HG02588 (cell line): ENCODE data around the gene ZNF236.
"Not testable (repeated sequence)": the region's sequence is repeated elsewhere in the genome, so short reads cannot be mapped to it uniquely, and the experiment has no call there.

ENCODE experiments used
- ATAC-seq: cut with Tn5 transposase; IDR thresholded peaks from one replicate; pipeline ENCODE4 v1.9.1; 2021; ENCODE audit warnings: mild to moderate bottlenecking, moderate library complexity; ENCODE audit not compliant: unreplicated experiment

The ZNF236 gene

DNA sequence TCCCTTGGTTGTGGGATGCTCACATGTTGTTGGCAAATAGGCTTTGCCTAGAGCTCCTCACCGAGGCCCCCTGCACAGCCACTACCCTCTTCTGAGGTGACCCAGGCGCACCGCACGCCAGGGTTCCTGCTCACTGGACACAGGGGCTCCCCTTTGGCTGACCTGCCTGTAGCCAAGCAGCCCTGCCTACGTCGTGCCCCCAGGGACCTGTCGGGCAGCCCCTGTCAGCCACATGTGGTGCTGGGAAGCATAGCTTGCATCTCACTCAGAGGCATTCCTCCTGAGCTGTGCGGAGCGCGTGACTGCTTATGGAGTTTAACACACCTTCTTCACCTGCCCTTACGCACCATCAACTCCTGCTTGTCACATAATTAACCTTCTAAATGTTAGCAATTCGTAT, 116.3 kb downstream of the ZNF236 start:
- ATAC-seq, result no peak

DNA sequence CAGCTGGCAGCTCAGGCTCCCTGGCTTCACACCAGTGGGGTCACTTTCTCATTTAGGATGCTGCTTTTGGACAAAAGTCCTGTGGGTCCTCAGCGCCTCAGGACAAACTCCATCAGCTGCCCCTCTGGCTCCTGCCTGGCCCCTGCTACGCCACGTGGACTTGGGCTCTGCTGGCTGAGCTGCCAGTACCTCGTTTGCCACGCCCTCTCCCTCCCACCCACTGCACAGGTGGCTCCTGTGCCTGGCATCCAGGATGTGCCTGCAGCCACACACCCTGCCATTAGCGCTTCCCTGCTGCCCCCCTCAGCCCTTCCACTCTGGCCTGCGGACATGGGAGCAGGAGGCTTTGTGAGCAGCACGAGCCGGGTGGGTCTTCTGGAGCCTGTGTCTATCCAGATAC, 118.9 kb downstream of the ZNF236 start:
- ATAC-seq, result no peak

DNA sequence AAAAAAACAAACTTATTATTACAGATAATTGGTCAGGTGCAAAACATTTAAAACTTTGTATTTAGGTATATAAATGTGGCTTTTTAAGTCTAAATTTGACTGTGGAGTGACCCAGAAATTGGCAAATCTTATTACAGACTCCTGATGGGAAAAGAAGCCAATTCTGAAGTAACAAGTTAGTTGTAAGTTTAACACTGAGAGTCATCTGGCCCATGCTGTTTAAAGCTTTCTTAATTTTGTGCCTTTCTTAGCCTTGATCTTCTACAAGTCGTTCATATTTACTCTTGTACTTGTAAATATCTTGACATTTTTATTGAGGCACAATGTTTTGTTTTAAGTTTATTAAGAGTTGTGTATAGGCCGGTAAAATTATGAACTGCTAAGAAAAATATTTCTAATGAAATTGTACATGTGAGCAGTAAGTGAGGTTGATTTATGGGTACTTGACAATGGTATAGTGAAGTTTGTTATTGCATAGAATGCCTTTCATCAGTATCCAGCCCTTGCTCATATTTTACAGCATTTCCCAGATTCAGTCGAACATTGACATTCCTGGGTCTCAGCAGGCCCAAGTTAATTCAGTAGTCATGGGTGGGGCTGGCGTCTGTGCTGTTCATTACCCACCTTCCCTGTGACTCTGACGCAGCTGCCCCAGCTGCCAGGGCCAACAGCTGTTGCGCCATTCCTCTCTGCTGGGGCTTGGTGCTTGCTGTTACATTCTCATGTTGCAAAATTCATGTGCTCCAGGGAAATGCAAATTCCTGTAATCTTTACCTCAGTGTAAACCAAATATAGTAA, 121.4 kb downstream of the ZNF236 start:
- ATAC-seq, result no peak

DNA sequence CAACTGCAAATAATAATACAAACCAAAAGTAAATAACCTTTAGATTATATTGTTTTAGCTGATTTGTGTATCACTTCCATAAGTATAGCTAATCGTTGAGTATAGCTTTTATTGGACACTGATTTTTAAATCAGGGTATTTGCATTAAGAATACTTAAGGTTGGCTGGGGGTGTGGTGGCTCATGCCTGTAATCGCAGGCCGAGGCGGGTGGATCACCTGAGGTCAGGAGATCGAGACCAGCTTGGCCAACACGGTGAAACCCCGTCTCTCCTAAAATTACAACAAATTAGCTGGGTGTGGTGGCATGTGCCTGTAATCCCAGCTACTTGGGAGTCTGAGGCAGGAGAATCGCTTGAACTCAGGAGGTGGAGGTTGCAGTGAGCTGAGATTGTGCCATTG, 122.0 kb downstream of the ZNF236 start:
- not testable (repeated sequence) for ATAC-seq

DNA sequence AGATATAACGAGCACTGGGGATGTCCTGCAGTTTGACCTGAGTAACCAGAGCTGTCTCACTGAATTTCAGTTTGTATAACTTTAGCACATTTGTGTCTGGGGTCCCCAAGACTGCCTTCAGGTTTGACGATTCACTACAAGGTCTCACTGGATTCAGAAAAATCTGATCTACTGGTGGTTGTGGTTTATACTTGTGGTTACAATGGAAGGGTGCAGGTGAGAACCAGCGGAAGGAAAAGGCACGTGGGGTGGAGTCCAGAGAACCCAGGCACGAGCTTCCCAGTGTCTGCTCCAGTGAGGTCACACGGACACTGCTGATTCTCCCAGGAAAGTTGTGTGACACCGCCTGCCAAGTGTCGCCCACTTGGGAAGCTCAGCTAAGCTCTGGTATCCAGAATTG, 126.0 kb downstream of the ZNF236 start:
- no peak for ATAC-seq

DNA sequence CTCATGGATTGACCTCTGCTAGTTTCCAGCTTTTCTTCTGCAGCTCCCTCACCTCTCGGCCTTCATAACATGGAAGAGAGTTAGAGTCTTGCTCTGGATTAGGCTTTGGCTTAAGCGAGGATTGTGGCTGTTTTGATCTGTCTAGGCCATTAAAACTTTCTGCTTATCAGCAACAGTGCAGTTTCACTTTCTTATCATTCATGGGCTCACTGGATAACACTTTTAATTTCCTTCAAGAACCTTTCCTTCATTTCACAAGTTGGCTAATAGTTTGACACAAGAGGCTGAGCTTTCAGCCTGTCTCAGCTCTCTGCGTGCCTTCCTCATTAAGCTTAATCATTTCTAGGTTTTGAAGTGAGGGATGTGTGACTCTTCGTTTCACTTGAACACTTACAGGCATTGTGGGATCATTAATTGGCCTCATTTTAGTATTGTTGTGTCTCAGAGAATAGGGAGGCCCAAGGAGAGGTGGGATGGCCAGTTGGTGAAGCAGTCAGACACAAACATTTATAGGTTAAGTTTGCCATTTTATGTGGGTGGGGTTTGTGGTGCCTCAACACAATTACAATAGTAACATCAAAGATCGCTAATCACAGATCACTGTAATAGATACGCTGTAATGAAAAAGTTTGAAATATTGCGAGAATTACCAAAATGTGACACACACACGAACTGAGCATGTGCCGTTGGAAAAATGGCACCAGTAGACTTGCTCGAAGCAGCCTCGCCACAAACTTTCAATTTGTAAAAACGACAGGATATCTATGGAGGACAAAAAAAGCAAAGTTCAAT, 129.3 kb downstream of the ZNF236 start:
- no peak for ATAC-seq

DNA sequence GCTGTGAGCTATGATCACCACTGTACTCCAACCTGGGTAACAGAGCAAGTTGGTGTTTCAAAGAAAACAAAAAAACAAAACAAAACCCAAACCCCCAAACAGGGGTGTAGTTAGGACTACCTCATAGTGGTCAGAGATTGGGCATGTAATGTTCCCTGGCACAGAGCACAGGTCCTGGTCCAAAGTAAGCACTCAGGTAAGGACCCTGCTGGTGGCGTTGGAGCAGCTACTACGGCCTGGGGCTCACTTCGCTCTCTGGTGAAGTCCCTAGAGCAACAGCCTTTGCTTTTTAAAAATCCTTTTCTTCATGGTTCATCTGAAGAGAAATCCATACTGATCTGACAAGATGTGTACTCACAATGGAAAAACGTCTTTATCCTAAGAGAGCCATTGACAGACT, 130.4 kb downstream of the ZNF236 start:
- ATAC-seq, result no peak

DNA sequence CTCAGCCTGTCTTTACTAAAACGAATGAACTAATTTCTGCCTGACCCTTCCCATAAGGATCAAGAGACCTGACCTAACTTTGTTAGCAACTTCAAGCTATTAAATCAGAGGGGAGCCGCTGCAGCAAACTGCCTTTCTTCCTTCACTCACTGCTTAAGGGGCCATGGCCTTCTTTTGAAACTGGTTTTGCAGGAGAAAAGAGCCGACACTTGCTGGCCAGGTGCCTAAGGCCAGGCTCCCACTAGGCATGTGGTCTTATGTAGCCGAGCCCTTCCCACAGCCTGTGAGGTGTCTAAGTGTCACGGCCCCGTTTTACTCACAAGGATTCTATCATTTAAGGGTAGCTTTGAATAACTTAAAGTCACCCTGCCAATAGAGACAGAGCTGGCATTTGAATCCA, 130.8 kb downstream of the ZNF236 start:
- no peak for ATAC-seq

DNA sequence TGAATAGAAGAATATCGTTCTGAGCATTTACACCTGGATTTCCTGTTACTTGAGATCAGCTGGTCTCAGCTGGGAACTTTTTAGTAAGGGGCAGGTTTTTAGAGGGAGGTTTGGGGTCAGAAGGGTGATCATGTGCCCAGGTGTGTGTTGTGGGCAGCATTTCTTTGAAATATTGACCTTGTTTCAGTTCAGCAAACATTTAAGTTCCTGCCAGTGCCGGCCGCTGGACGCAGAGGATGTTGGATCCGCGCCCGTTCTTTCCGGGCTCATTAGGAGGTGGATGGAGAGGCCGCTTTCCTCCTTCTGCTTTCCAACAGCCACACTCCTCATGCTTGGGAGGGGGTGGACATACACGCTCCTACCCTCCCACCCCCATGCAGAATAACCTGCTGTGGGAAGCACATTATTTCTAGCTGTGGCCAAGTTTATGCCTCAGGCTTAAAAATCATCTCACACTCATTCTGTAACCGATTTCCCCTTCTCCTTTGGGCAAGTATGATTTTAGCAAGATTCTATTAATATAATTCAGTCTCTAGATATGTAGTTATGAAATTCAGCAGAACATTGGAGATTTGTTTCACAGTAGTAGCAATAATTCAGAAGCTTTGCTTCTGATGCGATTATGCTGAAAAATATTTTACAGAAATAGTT, 131.4 kb downstream of the ZNF236 start:
- ATAC-seq, result no peak

DNA sequence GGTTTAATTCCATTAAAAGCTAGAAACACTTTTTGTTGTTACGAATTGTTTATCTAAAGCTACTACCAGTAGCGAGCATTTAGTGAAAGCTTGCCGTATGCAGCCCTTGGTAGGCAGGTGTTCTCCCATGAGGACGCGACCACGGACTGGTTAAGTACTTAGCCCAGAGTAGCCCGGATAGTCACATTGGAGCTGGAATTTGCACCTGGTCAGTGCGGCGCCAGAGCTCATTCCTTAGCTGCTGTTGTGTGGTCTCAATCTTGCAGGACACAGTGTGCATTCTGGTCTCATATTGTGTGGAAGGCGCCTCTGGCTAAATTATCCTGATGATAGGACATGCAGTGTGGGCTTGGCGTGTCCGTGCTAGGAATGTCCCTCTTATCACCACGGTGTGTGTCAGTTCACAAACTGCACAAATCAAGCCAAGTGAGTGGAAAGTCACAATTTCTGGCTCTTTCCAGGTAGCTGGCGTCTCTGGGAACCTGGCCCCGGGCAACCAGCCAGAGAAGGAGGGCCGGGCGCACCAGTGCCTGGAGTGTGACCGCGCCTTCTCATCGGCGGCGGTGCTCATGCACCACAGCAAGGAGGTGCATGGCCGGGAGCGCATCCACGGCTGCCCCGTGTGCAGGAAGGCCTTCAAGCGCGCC, 133.3 kb downstream of the ZNF236 start:
- no peak for ATAC-seq

DNA sequence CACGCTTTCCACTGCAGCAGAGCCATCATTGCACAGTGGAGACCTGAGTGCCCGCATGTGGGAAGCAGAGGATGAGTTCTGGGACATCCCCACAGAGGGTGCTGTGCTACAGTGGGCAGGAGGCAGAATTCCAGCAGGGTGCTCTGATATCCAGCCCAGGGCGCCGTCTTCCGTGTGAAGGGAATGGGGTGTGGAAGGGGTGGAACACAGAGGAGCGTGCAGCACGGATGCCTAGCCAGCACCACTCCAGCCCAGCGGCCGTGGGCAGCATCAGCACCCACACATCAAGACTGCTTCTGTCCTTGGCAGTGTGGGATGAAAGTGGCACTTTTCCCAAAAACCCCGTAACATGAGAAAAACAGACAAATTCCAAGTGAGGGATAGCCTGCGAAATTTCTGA, 134.3 kb downstream of the ZNF236 start:
- ATAC-seq, result no peak

DNA sequence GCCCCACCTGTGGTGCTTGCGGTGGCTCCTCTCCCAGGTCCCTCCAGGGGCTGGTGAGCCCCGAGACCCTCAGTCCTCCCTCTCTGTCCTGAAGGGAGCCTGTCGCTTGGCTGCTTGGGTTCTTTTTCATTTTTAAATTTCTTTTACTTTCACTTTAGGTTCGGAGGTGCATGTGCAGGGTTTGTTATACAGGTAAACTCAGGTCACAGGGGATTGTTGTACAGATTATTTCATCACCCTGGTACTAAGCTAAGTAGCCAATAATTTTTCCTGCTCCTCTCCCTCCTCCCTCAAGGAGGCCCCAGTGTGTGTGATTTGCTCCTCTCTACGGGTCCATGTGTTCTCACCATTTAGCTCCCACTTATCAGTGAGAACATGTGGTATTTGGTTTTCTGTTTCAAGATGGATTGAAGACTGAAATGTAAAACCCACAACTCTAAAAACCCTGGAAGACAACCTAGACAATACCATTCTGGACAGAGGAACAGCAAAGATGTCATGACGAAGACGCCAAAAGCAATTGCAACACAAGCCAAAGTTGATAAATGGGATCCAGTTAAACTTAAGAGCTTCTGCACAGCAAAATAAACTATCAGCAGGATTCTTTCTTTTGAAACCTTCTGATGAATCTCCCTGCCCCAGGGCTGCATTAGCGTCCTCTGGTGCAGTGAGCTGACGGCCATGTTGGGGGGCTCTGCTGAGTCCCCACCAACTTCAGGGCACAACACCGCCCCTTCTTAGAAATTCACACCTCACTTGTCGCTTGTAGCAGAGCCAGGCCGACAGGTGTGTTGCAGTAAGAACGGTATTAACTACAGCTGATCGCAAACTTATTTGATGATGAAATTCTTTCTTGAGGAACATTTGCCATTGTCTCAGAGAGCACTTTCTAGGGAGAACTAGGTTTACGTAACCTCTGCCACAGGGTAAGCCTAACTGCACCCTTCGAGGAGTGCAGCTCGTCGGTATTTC, 135.3 kb downstream of the ZNF236 start:
- ATAC-seq, result no peak

DNA sequence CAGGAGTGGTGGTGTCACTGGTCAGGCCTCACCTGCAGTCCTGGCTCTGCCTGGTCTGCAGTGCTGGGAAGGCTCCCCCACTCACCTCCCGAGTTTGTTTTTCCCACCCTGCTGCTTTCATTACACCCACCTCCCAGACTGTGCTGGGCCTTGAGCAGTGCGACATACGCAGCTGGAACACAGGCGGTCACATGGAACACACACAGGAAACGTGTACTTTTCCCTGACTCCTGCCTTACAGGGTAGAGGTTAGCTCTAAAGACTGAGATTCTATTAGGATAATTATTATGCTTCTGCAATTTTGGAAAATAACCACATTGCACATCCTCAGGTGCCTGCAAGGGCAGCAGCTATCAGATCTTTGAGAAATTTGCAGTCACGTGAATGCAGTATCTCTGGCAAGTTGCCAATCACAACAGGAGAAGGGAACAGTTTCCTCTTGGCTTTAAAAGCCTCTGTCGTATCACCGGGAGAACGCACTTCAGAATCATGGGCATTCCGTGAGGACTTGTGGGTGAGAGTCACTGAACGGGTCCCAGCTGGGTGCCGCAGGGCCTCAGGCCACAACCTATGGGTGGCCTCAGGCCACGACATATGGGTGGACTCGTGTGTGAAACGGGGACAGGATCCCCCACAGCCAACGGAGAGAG, 136.5 kb downstream of the ZNF236 start:
- ATAC-seq, result no peak

DNA sequence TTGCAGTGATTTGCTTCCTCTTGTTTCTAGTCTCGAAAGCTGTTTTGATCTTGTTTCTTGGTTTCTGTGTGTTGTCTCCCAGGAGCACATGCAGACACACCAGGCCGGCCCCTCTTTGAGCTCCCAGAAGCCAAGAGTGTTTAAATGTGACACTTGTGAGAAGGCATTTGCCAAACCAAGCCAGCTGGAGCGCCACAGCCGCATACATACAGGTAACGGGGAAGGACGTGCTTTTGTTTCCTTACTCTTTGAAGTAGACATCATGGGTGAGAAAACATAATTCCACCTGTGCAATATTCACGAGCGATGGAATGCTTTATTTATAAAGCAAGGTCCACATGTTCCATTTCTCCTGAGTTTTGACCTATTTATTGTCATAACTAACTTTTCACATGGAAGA, 137.2 kb downstream of the ZNF236 start:
- no peak for ATAC-seq

DNA sequence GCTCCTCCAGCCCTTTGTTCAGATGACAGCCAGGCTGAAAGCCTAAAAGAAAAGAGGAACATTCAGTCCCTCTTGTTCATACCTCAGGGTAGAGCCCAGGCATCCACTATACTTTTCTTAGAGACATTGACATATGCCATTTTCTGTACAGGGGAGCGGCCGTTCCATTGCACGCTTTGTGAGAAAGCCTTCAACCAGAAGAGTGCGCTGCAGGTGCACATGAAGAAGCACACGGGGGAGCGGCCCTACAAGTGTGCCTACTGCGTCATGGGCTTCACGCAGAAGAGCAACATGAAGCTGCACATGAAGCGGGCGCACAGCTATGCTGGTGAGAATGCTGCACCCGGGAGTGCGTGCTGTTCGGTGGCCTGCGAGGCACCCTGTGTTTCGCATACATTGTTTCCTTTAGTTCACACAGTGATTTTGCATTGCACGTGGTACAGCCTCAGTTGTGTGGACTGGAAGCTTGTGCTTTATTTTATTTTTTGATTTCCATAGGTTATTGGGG, 138.2 kb downstream of the ZNF236 start:
- no peak for ATAC-seq

DNA sequence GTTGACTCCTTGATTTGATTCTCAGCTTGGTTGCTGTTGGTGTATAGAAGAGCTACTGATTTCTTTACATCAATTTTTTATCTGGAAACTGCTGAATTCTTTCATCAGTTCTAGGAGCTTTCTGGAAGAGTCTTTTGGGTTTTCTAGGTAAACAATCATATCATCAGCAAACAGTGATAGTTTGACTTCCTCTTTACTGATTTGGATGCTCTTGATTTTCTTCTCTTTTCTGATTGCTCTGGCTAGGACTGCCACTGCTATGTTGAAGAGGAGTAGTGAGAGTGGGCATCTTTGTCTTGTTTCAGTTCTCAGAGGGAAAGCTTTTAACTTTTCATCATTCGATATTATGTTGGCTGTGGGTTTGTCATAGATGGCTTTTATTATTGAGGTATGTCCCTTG, 140.5 kb downstream of the ZNF236 start:
- no peak for ATAC-seq

DNA sequence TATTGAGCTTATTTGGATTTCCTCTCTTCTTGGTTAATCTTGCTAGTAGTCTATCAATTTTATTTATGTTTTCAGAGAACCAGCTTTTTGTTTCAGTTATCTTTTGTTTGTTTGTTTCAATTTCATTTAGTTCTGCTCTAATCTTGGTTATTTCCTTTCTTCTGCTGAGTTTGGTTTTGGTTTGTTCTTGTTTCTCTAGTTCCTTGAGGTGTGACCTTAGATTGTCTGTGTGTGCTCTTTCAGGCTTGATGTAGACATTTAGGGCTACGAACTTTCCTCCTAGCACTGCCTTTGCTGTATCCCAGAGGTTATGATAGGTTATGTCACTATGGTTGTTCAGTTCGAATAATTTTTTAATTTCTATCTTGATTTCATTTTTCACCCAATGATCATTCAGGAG, 141.6 kb downstream of the ZNF236 start:
- ATAC-seq, result no peak

DNA sequence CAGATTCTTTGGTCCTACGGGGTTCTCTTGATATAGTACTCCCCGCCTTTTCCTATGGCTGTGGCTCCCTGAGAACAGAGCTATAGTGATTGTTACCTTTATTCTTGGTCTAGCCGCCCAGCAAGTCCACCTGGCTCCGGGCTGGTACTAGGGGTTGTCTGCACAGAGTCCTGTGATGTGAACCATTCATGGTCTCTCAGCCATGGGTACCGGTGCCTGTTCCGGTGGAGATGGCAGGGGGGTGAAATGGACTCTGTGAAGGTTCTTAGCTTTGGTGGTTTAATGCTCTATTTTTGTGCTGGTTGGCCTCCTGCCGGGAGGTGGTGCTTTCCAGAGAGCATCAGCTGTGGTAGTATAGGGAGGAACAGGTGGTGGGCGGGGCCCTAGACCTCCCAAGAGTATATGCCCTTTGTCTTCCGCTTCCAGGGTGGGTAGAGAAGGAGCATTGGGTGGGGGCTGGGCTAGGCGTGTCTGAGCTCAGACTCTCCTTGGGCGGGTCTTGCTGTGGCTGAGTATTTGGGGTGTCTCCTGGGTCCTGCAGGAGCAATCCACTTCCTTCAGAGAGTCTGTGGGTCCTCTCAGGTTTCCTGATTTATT, 143.3 kb downstream of the ZNF236 start:
- peak; percentile 80 for ATAC-seq

DNA sequence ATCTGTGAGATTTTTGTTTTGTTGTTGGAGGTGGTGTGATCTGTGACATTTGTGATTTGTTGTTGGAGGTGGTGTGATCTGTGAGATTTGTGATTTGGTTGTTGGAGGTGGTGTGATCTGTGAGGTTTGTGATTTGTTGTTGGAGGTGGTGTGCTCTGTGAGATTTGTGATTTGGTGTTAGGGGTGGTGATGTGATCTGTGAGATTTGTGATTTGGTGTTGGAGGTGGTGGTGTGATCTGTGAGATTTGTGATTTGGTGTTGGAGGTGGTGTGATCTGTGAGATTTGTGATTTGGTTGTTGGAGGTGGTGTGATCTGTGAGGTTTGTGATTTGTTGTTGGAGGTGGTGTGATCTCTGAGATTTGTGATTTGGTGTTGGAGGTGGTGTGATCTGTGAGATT, 144.9 kb downstream of the ZNF236 start:
- not testable (repeated sequence) for ATAC-seq
